GM23338 (cell line): ENCODE measurements around the gene IRF2BP2. TPM values are rescaled to one million over a fixed set of nuclear protein-coding genes. Genes with fewer than 3 reads are reported as not detected.
A peak's percentile ranks its signal among the peaks of the same experiment; 100 is the strongest.

Experiments
- ATAC-seq: fragments of 200-7000 bp; cut with Tn5 transposase; 3 replicates; pipeline ENCODE4 v1.9.1; 2020
- DNase-seq: peaks from one replicate; pipeline ENCODE4 v3.0.0-alpha.2; 2015; ENCODE audit warnings: low spot score
- H2AFZ ChIP-seq: fragments of 200-600 bp; sonication (generic); 2 replicates; pipeline ENCODE4 v1.8.0; 2016; ENCODE audit warnings: antibody characterized with exemption, mild to moderate bottlenecking, moderate library complexity
- H3F3A ChIP-seq: fragments of 200-600 bp; sonication (generic); replicated peaks from 2 replicates; pipeline ENCODE4 v1.8.0; 2017; ENCODE audit warnings: antibody characterized with exemption, mixed run types, low read depth
- H3K27ac ChIP-seq: fragments of 200-600 bp; sonication (generic); 2 replicates; pipeline ENCODE4 v1.6.1; 2016; ENCODE audit warnings: low read depth
- H3K27me3 ChIP-seq: fragments of 200-600 bp; sonication (generic); 2 replicates; pipeline ENCODE4 v1.8.0; 2016; ENCODE audit warnings: mild to moderate bottlenecking, mixed run types, moderate library complexity; ENCODE audit not compliant: insufficient read depth
- H3K36me3 ChIP-seq: fragments of 200-600 bp; sonication (generic); 2 replicates; pipeline ENCODE4 v1.8.0; 2016; ENCODE audit warnings: mild to moderate bottlenecking; ENCODE audit not compliant: insufficient read depth
- H3K4me1 ChIP-seq: fragments of 200-600 bp; sonication (generic); 2 replicates; pipeline ENCODE4 v1.8.0; 2016; ENCODE audit warnings: mild to moderate bottlenecking, moderate library complexity; ENCODE audit not compliant: insufficient read depth
- H3K4me2 ChIP-seq: fragments of 200-600 bp; sonication (generic); 2 replicates; pipeline ENCODE4 v1.7.1; 2017; ENCODE audit warnings: mixed run types
- H3K4me3 ChIP-seq: fragments of 200-600 bp; sonication (generic); 2 replicates; pipeline ENCODE4 v1.6.1; 2016; ENCODE audit warnings: mixed run types
- H3K79me2 ChIP-seq: fragments of 200-600 bp; sonication (generic); replicated peaks from 2 replicates; pipeline ENCODE4 v1.8.0; 2017; ENCODE audit warnings: mild to moderate bottlenecking; ENCODE audit not compliant: insufficient read depth
- H3K9me2 ChIP-seq: fragments of 200-600 bp; sonication (generic); 2 replicates; pipeline ENCODE4 v1.8.0; 2017; ENCODE audit not compliant: insufficient read depth
- H4K20me1 ChIP-seq: fragments of 200-600 bp; sonication (generic); replicated peaks from 2 replicates; pipeline ENCODE4 v1.8.0; 2017; ENCODE audit warnings: mild to moderate bottlenecking; ENCODE audit not compliant: insufficient read depth
- H3K27ac Mint-ChIP-seq: 2 replicates; pipeline ENCODE4 v1.8.0; 2020; ENCODE audit warnings: inconsistent platforms, mild to moderate bottlenecking, moderate library complexity, mixed read lengths
- H3K27me3 Mint-ChIP-seq: 3 replicates; pipeline ENCODE4 v1.8.0; 2022; ENCODE audit warnings: low read depth, mild to moderate bottlenecking, moderate library complexity, mixed read lengths, inconsistent platforms; ENCODE audit not compliant: insufficient read depth, poor library complexity
- H3K36me3 Mint-ChIP-seq: 3 replicates; pipeline ENCODE4 v1.8.0; 2021; ENCODE audit warnings: low read depth, mild to moderate bottlenecking, inconsistent platforms, moderate library complexity, mixed read lengths
- H3K4me1 Mint-ChIP-seq: 3 replicates; pipeline ENCODE4 v1.8.0; 2020; ENCODE audit warnings: mild to moderate bottlenecking, inconsistent platforms, mixed read lengths
- H3K4me3 Mint-ChIP-seq: 3 replicates; pipeline ENCODE4 v1.8.0; 2021; ENCODE audit warnings: moderate library complexity, mild to moderate bottlenecking, inconsistent platforms, mixed read lengths
- H3K9me3 Mint-ChIP-seq: 3 replicates; pipeline ENCODE4 v1.8.0; 2020; ENCODE audit warnings: moderate library complexity, mild to moderate bottlenecking, inconsistent platforms, mixed read lengths
- CREB1 ChIP-seq: fragments of 250-450 bp; sonication (Bioruptor Pico); IDR thresholded peaks from 2 replicates; pipeline ENCODE4 v1.5.0; 2020; ENCODE audit warnings: low read depth, mild to moderate bottlenecking, moderate library complexity
- ETS1 ChIP-seq: IDR thresholded peaks from 2 replicates; pipeline ENCODE4 v1.6.1; 2016; ENCODE audit warnings: antibody characterized with exemption
- EZH2 ChIP-seq: fragments of 200-600 bp; sonication (generic); IDR thresholded peaks from one replicate; pipeline ENCODE4 v1.8.0; 2017; ENCODE audit warnings: antibody characterized with exemption, mild to moderate bottlenecking, low read depth; ENCODE audit not compliant: unreplicated experiment
- EZH2phosphoT487 ChIP-seq: fragments of 200-600 bp; sonication (generic); IDR thresholded peaks from one replicate; pipeline ENCODE4 v1.8.1; 2018; ENCODE audit warnings: antibody characterized with exemption; ENCODE audit not compliant: unreplicated experiment
- JUNB ChIP-seq: IDR thresholded peaks from one replicate; pipeline ENCODE4 v1.6.1; 2016; ENCODE audit warnings: antibody characterized with exemption; ENCODE audit not compliant: unreplicated experiment
- NANOG ChIP-seq: IDR thresholded peaks from 2 replicates; pipeline ENCODE4 v1.6.1; 2016; ENCODE audit warnings: antibody characterized with exemption, borderline replicate concordance
- POLR2AphosphoS5 ChIP-seq: IDR thresholded peaks from 2 replicates; pipeline ENCODE4 v1.6.1; 2016; ENCODE audit warnings: antibody characterized with exemption, low read depth
- REST ChIP-seq: IDR thresholded peaks from one replicate; pipeline ENCODE4 v1.6.1; 2018; ENCODE audit warnings: antibody characterized with exemption; ENCODE audit not compliant: unreplicated experiment
- STAT1 ChIP-seq: IDR thresholded peaks from one replicate; pipeline ENCODE4 v1.6.1; 2016; ENCODE audit warnings: antibody characterized with exemption; ENCODE audit not compliant: unreplicated experiment
- ZNF114 ChIP-seq: fragments of 250-450 bp; sonication (Bioruptor Pico); IDR thresholded peaks from 2 replicates; pipeline ENCODE4 v1.5.0; 2020; ENCODE audit warnings: mild to moderate bottlenecking, moderate library complexity
- ZNF331 ChIP-seq: fragments of 250-450 bp; sonication (Bioruptor Pico); IDR thresholded peaks from 2 replicates; pipeline ENCODE4 v1.5.0; 2020; ENCODE audit warnings: low read depth, mild to moderate bottlenecking, moderate library complexity
- ZNF462 ChIP-seq: fragments of 250-450 bp; sonication (Bioruptor Pico); IDR thresholded peaks from 2 replicates; pipeline ENCODE4 v1.5.0; 2020; ENCODE audit warnings: mild to moderate bottlenecking, moderate library complexity
- polyA plus RNA-seq: library from polyadenylated mRNA; unstranded; fragments of >200 nt; fragmentation: Nextera tagmentation; extraction: Ambion mirVana; gene quantifications from 2 replicates; pipeline ENCODE4 v1.2.1, GENCODE V29; 2016
- total RNA-seq: library from RNA; depleted of rRNA; stranded (reverse); fragments of >200 nt; shearing (Covaris generic); gene quantifications from 2 replicates; pipeline ENCODE4 v1.2.3, GENCODE V29; 2014
- TF ChIP-seq, protein P1 (sequence below), 2 experiments: fragments of 200-600 bp in 1 of 2; sonication (generic) in 1 of 2; conservative IDR thresholded peaks; 2 replicates each; pipeline versions ENCODE4 v1.5.1 to v1.6.1; 2016 to 2017; ENCODE audit warnings: antibody characterized with exemption in 2 of 2, low read depth in 2 of 2, mild to moderate bottlenecking in 2 of 2, moderate library complexity in 1 of 2

Gene IRF2BP2
- total and polyA plus RNA-seq, 2 experiments from 2014 or later: 19.4 to 62.4 TPM

- no peak overlapping the region for H3K4me3 Mint-ChIP-seq
- TF ChIP-seq ZNF331 (CRISPR knock-in tag) (no peak), JUNB (no peak), EZH2 (no peak), STAT1 (no peak), ZNF114 (CRISPR knock-in tag) (no peak), EZH2phosphoT487 (no peak), POLR2AphosphoS5 (no peak), ETS1 (no peak), CREB1 (no peak), NANOG (no peak), ZNF462 (no peak), REST (no peak)
- TF ChIP-seq, protein P1, sequence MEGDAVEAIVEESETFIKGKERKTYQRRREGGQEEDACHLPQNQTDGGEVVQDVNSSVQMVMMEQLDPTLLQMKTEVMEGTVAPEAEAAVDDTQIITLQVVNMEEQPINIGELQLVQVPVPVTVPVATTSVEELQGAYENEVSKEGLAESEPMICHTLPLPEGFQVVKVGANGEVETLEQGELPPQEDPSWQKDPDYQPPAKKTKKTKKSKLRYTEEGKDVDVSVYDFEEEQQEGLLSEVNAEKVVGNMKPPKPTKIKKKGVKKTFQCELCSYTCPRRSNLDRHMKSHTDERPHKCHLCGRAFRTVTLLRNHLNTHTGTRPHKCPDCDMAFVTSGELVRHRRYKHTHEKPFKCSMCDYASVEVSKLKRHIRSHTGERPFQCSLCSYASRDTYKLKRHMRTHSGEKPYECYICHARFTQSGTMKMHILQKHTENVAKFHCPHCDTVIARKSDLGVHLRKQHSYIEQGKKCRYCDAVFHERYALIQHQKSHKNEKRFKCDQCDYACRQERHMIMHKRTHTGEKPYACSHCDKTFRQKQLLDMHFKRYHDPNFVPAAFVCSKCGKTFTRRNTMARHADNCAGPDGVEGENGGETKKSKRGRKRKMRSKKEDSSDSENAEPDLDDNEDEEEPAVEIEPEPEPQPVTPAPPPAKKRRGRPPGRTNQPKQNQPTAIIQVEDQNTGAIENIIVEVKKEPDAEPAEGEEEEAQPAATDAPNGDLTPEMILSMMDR (conservative IDR thresholded peaks at IDR 0.05; ENCODE audit: low read depth in 2 of 2): no peak
- Histone ChIP-seq H3K9me2 (no peaks in the 10 kb centered on the region), H3F3A (peaks cover 4% of the 10 kb centered on the region; the same call in 1 of the 2 replicates), H3K27ac (peak overlapping the region; percentile 98; the same call in 1 of the 2 replicates), H3K79me2 (peaks cover 9% of the 10 kb centered on the region), H4K20me1 (no peaks in the 10 kb centered on the region), H2AFZ (peak overlapping the region; percentile 29; the same call in 1 of the 2 replicates), H3K4me2 (0 out of 2 replicates have a peak overlapping the region, but pooled peaks have one; percentile 57), H3K27me3 (no peaks in the 10 kb centered on the region), H3K4me3 (no peak overlapping the region), H3K36me3 (no peaks in the 10 kb centered on the region), H3K4me1 (peaks cover 33% of the 10 kb centered on the region)
- peaks cover 5% of the 10 kb centered on the region for H3K36me3 Mint-ChIP-seq
- peaks cover 3% of the 10 kb centered on the region; the same call in 1 of the 3 replicates for H3K9me3 Mint-ChIP-seq
- ATAC-seq (no peak), DNase-seq (no peak)
- H3K27me3 Mint-ChIP-seq: peaks cover 14% of the 10 kb centered on the region
- no peak overlapping the region; the same call in 1 of the 2 replicates for H3K27ac Mint-ChIP-seq
- H3K4me1 Mint-ChIP-seq: peaks cover 47% of the 10 kb centered on the region
Measured at GRCh38 chr1:234613128-234613875, 3.3 kb upstream of the IRF2BP2 start.
